SK-N-SH (cell line): Measurements from ENCODE around the gene SGCA. TPM values are rescaled to one million over a fixed set of nuclear protein-coding genes. Genes with fewer than 3 reads are reported as not detected.
A peak's percentile ranks its signal among the peaks of the same experiment; 100 is the strongest.

Experiments
- CTCF ChIA-PET: fragments of 300-600, 350-600 bp; formaldehyde crosslinking; extraction: SDS; loops from one replicate; lab custom pipeline; 2021; lab: Yijun Ruan, JAX
- POLR2A ChIA-PET: fragments of 350-600 bp; sonication (Branson Sonifier 250); formaldehyde crosslinking; extraction: SDS; loops from one replicate; lab custom pipeline; 2020; ENCODE audit warnings: antibody characterized with exemption, inconsistent platforms; lab: Yijun Ruan, JAX
- DNase-seq: peaks from one replicate; pipeline ENCODE4 v3.0.0; 2012
- H2AFZ ChIP-seq: fragments of 200-600 bp; sonication (generic); 2 replicates; pipeline ENCODE4 v1.8.1; 2016; ENCODE audit warnings: antibody characterized with exemption, mild to moderate bottlenecking, low read depth
- H3F3A ChIP-seq: fragments of 200-600 bp; sonication (generic); replicated peaks from 2 replicates; pipeline ENCODE3; 2016; ENCODE audit warnings: antibody characterized with exemption, mild to moderate bottlenecking; ENCODE audit not compliant: insufficient read depth
- H3K27ac ChIP-seq, 2 experiments: fragments of 200-500 bp in 1 of 2; fragments of 200-600 bp in 1 of 2; sonication (Bioruptor generic) in 1 of 2; sonication (generic), shearing (Covaris generic) in 1 of 2; 2 replicates each; pipeline versions ENCODE4 v1.5.1 to v1.6.1; 2014 to 2016; ENCODE audit warnings: low read depth in 2 of 2, inconsistent platforms in 1 of 2, low read length in 1 of 2, mild to moderate bottlenecking in 1 of 2, mixed read lengths in 1 of 2
- H3K27me3 ChIP-seq: fragments of 200-600 bp; sonication (generic), shearing (Covaris generic); 2 replicates; pipeline ENCODE4 v1.6.1; 2016; ENCODE audit warnings: mixed run types; ENCODE audit not compliant: insufficient read depth
- H3K36me3 ChIP-seq, 2 experiments: fragments of 200-500 bp in 1 of 2; fragments of 200-600 bp in 1 of 2; sonication (Bioruptor generic) in 1 of 2; sonication (generic) in 1 of 2; replicated peaks in 1 of 2; 2 replicates each; pipeline versions ENCODE3 to v1.5.1; 2014 to 2016; ENCODE audit warnings: low read length in 1 of 2, mild to moderate bottlenecking in 1 of 2; ENCODE audit not compliant: insufficient read depth in 2 of 2, control insufficient read depth in 1 of 2
- H3K4me1 ChIP-seq, 2 experiments: fragments of 200-500 bp in 1 of 2; fragments of 200-600 bp in 1 of 2; sonication (Bioruptor generic) in 1 of 2; sonication (generic), shearing (Covaris generic) in 1 of 2; 2 replicates each; pipeline versions ENCODE4 v1.5.1 to v1.6.1; 2014 to 2016; ENCODE audit warnings: low read depth in 1 of 2, low read length in 1 of 2, mixed run types in 1 of 2; ENCODE audit not compliant: insufficient read depth in 2 of 2, control insufficient read depth in 1 of 2
- H3K4me2 ChIP-seq: fragments of 200-600 bp; sonication (generic), shearing (Covaris generic); 2 replicates; pipeline ENCODE4 v1.6.1; 2017; ENCODE audit warnings: mixed run types
- H3K4me3 ChIP-seq, 2 experiments: fragments of 200-500 bp in 1 of 2; fragments of 200-600 bp in 1 of 2; sonication (Bioruptor generic) in 1 of 2; sonication (generic), shearing (Covaris generic) in 1 of 2; 2 replicates each; pipeline versions ENCODE4 v1.5.1 to v1.8.1; 2014 to 2016; ENCODE audit warnings: low read depth in 2 of 2, inconsistent platforms in 1 of 2, low read length in 1 of 2, mild to moderate bottlenecking in 1 of 2, mixed read lengths in 1 of 2, moderate library complexity in 1 of 2
- H3K79me2 ChIP-seq: fragments of 200-600 bp; sonication (generic); 2 replicates; pipeline ENCODE4 v1.8.1; 2017; ENCODE audit warnings: mild to moderate bottlenecking; ENCODE audit not compliant: insufficient read depth
- H3K9ac ChIP-seq: fragments of 200-600 bp; sonication (generic); 2 replicates; pipeline ENCODE4 v1.6.1; 2017; ENCODE audit warnings: mixed run types
- H3K9me2 ChIP-seq: fragments of 200-600 bp; sonication (generic); 2 replicates; pipeline ENCODE4 v1.6.1; 2017; ENCODE audit warnings: mixed run types
- H3K9me3 ChIP-seq: fragments of 200-600 bp; sonication (generic); 2 replicates; pipeline ENCODE4 v1.6.1; 2017; ENCODE audit warnings: mixed run types, mild to moderate bottlenecking, moderate library complexity
- H4K20me1 ChIP-seq: fragments of 200-600 bp; sonication (generic); 2 replicates; pipeline ENCODE4 v1.6.1; 2017; ENCODE audit warnings: mild to moderate bottlenecking, mixed run types; ENCODE audit not compliant: insufficient read depth
- CTCF ChIP-seq: fragments of 200-600 bp; sonication (generic); IDR thresholded peaks from 2 replicates; pipeline ENCODE4 v1.6.1; 2017; ENCODE audit warnings: antibody characterized with exemption, mild to moderate bottlenecking, moderate library complexity
- ELF1 ChIP-seq: IDR thresholded peaks from 2 replicates; pipeline ENCODE4 v1.4.0; 2012
- EP300 ChIP-seq, 2 experiments: IDR thresholded peaks; 2 replicates each; pipeline versions ENCODE4 v1.4.0 to v1.6.1; 2012; ENCODE audit warnings: borderline replicate concordance in 1 of 2, low read depth in 1 of 2, low read length in 1 of 2
- EZH2phosphoT487 ChIP-seq: fragments of 200-600 bp; sonication (generic); IDR thresholded peaks from 2 replicates; pipeline ENCODE4 v1.6.1; 2017; ENCODE audit warnings: low read depth, mixed run types, mild to moderate bottlenecking, antibody characterized with exemption, moderate library complexity, borderline replicate concordance
- FOSL2 ChIP-seq: IDR thresholded peaks from 2 replicates; pipeline ENCODE4 v1.4.0; 2012; ENCODE audit warnings: low read depth, mild to moderate bottlenecking, moderate library complexity, borderline replicate concordance
- FOXJ3 ChIP-seq: sonication (generic); formaldehyde crosslinking; IDR thresholded peaks from 2 replicates; pipeline ENCODE4 v1.5.1; 2020; ENCODE audit warnings: mild to moderate bottlenecking, missing genetic modification reagents
- GATA2 ChIP-seq: sonication (generic); formaldehyde crosslinking; IDR thresholded peaks from 2 replicates; pipeline ENCODE4 v1.5.0; 2020; ENCODE audit warnings: mild to moderate bottlenecking, missing genetic modification reagents
- MEF2A ChIP-seq: IDR thresholded peaks from 2 replicates; pipeline ENCODE4 v1.4.0; 2012; ENCODE audit warnings: low read depth, borderline replicate concordance
- MXI1 ChIP-seq: IDR thresholded peaks from 2 replicates; pipeline ENCODE4 v1.6.1; 2012; ENCODE audit warnings: mild to moderate bottlenecking, low read depth, low read length, improper control_type of control experiment
- NFIC ChIP-seq: IDR thresholded peaks from 2 replicates; pipeline ENCODE4 v1.4.0; 2012; ENCODE audit warnings: borderline replicate concordance
- NRF1 ChIP-seq: IDR thresholded peaks from 2 replicates; pipeline ENCODE4 v1.6.1; 2012; ENCODE audit warnings: low read depth, mild to moderate bottlenecking, low read length
- POLR2AphosphoS5 ChIP-seq: IDR thresholded peaks from 2 replicates; pipeline ENCODE4 v1.6.1; 2012; ENCODE audit warnings: low read depth, low read length
- RAD21 ChIP-seq: IDR thresholded peaks from 2 replicates; pipeline ENCODE4 v1.6.1; 2012; ENCODE audit warnings: mild to moderate bottlenecking, low read length
- RCOR1 ChIP-seq: fragments of 150-350 bp; IDR thresholded peaks from 2 replicates; pipeline ENCODE4 v1.6.1; 2017; ENCODE audit warnings: antibody characterized with exemption, low read length
- RFX5 ChIP-seq: IDR thresholded peaks from 2 replicates; pipeline ENCODE4 v1.6.1; 2012; ENCODE audit warnings: mild to moderate bottlenecking, improper control_type of control experiment, low read length
- RXRA ChIP-seq: IDR thresholded peaks from 2 replicates; pipeline ENCODE4 v1.4.0; 2012; ENCODE audit warnings: low read depth, mild to moderate bottlenecking, borderline replicate concordance
- SIN3A ChIP-seq: IDR thresholded peaks from 2 replicates; pipeline ENCODE4 v1.6.1; 2012; ENCODE audit warnings: low read depth, mild to moderate bottlenecking, low read length, moderate library complexity, borderline replicate concordance
- SMC3 ChIP-seq: IDR thresholded peaks from 2 replicates; pipeline ENCODE4 v1.6.1; 2012; ENCODE audit warnings: low read depth, low read length, improper control_type of control experiment
- TAF1 ChIP-seq: IDR thresholded peaks from 2 replicates; pipeline ENCODE4 v1.6.1; 2012; ENCODE audit warnings: low read depth, mild to moderate bottlenecking, low read length, moderate library complexity, borderline replicate concordance
- TCF12 ChIP-seq: IDR thresholded peaks from 2 replicates; pipeline ENCODE4 v1.4.0; 2012
- TEAD4 ChIP-seq: IDR thresholded peaks from 2 replicates; pipeline ENCODE4 v1.4.0; 2012; ENCODE audit warnings: mild to moderate bottlenecking, borderline replicate concordance; ENCODE audit not compliant: insufficient read depth
- USF2 ChIP-seq: fragments of 150-350 bp; IDR thresholded peaks from 2 replicates; pipeline ENCODE4 v1.6.1; 2017; ENCODE audit warnings: antibody characterized with exemption, low read length, low read depth, borderline replicate concordance
- YY1 ChIP-seq: IDR thresholded peaks from 2 replicates; pipeline ENCODE4 v1.4.0; 2012; ENCODE audit warnings: low read depth, mild to moderate bottlenecking
- WGBS: methylation state at CpG from one replicate; pipeline ENCODE4 v1.1.6; 2017; ENCODE audit warnings: low lambda C conversion rate; 5-methylcytosine and 5-hydroxymethylcytosine counted together
- polyA plus RNA-seq, 3 experiments: library from polyadenylated mRNA; depleted of rRNA; stranded (reverse); fragments of >200 nt; gene quantifications; 2 replicates each; pipeline ENCODE4 v1.2.3, GENCODE V29; 2012
- TF ChIP-seq, protein P1 (sequence below): IDR thresholded peaks from 2 replicates; pipeline ENCODE4 v1.6.1; 2012; ENCODE audit warnings: mild to moderate bottlenecking, low read depth, low read length, moderate library complexity
- TF ChIP-seq, protein P2 (sequence below): IDR thresholded peaks from 2 replicates; pipeline ENCODE4; 2012

SGCA gene
- polyA plus RNA-seq, 1 of the 3 experiments (the other 2 are of a cell fraction) = not detected

DNA sequence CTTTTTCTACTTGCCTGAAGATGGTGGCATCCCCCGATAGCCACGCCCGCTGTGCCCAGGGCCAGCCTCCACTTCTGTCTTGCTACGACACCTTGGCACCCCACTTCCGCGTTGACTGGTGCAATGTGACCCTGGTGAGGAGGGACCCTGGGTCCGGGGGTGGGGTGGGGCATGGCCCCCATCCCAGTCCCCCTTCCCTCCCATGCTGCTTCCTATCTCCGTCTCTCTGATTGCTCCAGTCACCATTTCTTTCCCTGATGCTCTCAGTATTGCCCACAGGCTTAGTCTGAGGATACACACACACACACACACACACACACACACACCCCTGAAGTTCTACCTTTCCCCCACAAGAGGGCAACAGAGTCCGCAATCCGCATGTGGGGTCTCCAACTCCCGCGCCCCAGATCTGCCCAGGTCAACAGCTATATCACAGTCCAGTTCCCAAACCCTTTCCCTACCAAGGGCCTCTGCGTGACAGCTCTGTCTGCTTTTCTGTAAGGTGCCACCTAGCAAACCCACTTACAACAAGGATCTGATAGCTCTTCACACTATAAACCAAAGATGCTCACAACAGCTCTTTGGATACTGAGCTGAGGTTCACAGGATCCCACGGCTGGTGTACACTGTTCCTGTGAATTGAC, 3.4 kb downstream of the SGCA start:
- no peak overlapping the region for H3K4me3 ChIP-seq
- no peak overlapping the region for H3K4me2 ChIP-seq
- peaks cover 18% of the 10 kb centered on the region for H3F3A ChIP-seq
- no peaks in the 10 kb centered on the region for H4K20me1 ChIP-seq
- H3K4me1 ChIP-seq = peaks cover 12 to 22% of the 10 kb centered on the region in 2 experiments
- POLR2A ChIA-PET = interaction anchor here (1.1 kb wide), 1 partner anchor 9 kb away, joined by 5 read pairs; no protein-coding TSS in a partner anchor
- peak; percentile 90 for DNase-seq
- WGBS = 26% methylated on average over 14 of the region's 14 CpGs
- no peaks in the 10 kb centered on the region for H3K27me3 ChIP-seq
- H3K9ac ChIP-seq = no peak overlapping the region
- CTCF ChIA-PET = interaction anchor here (0.6 to 17.0 kb wide), 58 partner anchors 8 to 413 kb away, joined by 3 to 517 read pairs (median 5); partner anchors contain the start of genes COL1A1, PDK2, PPP1R9B and RSAD1
- H3K79me2 ChIP-seq = no peaks in the 10 kb centered on the region
- no peaks in the 10 kb centered on the region for H3K36me3 ChIP-seq
- no peak overlapping the region for H2AFZ ChIP-seq
- no peaks in the 10 kb centered on the region for H3K9me3 ChIP-seq
- no peak overlapping the region for H3K27ac ChIP-seq
- no peaks in the 10 kb centered on the region for H3K9me2 ChIP-seq
- TF ChIP-seq ELF1 (no peak), FOSL2 (no peak), RAD21 (peak; percentile 98), GATA2 (CRISPR knock-in tag) (no peak), NFIC (no peak), NRF1 (no peak), RXRA (no peak), MEF2A (no peak), RCOR1 (no peak), YY1 (no peak), TCF12 (no peak), USF2 (no peak), EP300 (IDR thresholded peaks at IDR 0.05; ENCODE audit: borderline replicate concordance in 1 of 2, low read depth in 1 of 2, low read length in 1 of 2) (no peak; a peak in 1 of 4 replicates), SIN3A (peak; percentile 77; the same call in 1 of the 2 replicates), TAF1 (0 out of 2 replicates have a peak, but pooled peaks have one; percentile 19), EZH2phosphoT487 (no peak), POLR2AphosphoS5 (no peak), MXI1 (0 out of 2 replicates have a peak, but pooled peaks have one; percentile 46), RFX5 (0 out of 2 replicates have a peak, but pooled peaks have one; percentile 9), TEAD4 (no peak), FOXJ3 (CRISPR knock-in tag) (no peak), CTCF (peak; percentile 99), SMC3 (peak; percentile 99)
- TF ChIP-seq, protein P1, sequence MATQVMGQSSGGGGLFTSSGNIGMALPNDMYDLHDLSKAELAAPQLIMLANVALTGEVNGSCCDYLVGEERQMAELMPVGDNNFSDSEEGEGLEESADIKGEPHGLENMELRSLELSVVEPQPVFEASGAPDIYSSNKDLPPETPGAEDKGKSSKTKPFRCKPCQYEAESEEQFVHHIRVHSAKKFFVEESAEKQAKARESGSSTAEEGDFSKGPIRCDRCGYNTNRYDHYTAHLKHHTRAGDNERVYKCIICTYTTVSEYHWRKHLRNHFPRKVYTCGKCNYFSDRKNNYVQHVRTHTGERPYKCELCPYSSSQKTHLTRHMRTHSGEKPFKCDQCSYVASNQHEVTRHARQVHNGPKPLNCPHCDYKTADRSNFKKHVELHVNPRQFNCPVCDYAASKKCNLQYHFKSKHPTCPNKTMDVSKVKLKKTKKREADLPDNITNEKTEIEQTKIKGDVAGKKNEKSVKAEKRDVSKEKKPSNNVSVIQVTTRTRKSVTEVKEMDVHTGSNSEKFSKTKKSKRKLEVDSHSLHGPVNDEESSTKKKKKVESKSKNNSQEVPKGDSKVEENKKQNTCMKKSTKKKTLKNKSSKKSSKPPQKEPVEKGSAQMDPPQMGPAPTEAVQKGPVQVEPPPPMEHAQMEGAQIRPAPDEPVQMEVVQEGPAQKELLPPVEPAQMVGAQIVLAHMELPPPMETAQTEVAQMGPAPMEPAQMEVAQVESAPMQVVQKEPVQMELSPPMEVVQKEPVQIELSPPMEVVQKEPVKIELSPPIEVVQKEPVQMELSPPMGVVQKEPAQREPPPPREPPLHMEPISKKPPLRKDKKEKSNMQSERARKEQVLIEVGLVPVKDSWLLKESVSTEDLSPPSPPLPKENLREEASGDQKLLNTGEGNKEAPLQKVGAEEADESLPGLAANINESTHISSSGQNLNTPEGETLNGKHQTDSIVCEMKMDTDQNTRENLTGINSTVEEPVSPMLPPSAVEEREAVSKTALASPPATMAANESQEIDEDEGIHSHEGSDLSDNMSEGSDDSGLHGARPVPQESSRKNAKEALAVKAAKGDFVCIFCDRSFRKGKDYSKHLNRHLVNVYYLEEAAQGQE = no peak; the same call in 1 of the 2 replicates
- TF ChIP-seq, protein P2, sequence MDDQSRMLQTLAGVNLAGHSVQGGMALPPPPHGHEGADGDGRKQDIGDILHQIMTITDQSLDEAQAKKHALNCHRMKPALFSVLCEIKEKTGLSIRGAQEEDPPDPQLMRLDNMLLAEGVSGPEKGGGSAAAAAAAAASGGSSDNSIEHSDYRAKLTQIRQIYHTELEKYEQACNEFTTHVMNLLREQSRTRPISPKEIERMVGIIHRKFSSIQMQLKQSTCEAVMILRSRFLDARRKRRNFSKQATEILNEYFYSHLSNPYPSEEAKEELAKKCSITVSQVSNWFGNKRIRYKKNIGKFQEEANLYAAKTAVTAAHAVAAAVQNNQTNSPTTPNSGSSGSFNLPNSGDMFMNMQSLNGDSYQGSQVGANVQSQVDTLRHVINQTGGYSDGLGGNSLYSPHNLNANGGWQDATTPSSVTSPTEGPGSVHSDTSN = no peak
